Stomach (tissue), 4 donors: ENCODE measurements around the gene NAPB.

Experiments used
- EP300 ChIP-seq: sonication (generic); formaldehyde crosslinking; IDR thresholded peaks from one replicate; pipeline ENCODE4 v1.6.1; 2017; ENCODE audit warnings: antibody characterized with exemption
- POLR2A ChIP-seq, 4 donors: fragments of 450-650 bp; IDR thresholded peaks; one replicate each; pipeline ENCODE4 v1.6.1; 2016; ENCODE audit warnings: antibody characterized with exemption in 4 of 4, control low read depth in 2 of 4, mild to moderate bottlenecking in 1 of 4, moderate library complexity in 1 of 4
- POLR2AphosphoS5 ChIP-seq, 3 donors: sonication (generic); formaldehyde crosslinking; IDR thresholded peaks; one replicate each; pipeline ENCODE4 v1.6.1; 2016; ENCODE audit warnings: antibody characterized with exemption in 3 of 3
- TF ChIP-seq, protein P1 (sequence below), 7 experiments: fragments of 450-650 bp in 4 of 7; fragments of 200-600 bp in 3 of 7; sonication (generic) in 3 of 7; IDR thresholded peaks; one replicate each; pipeline ENCODE4 v1.5.1; 2016 to 2019; ENCODE audit warnings: antibody characterized with exemption in 7 of 7, control low read depth in 2 of 7, mild to moderate bottlenecking in 1 of 7

GRCh38 chr20:23446505-23446904 is 25.2 kb upstream of the NAPB start:
- TF ChIP-seq POLR2A (IDR thresholded peaks at IDR 0.05) = no peak
- TF ChIP-seq, protein P1, sequence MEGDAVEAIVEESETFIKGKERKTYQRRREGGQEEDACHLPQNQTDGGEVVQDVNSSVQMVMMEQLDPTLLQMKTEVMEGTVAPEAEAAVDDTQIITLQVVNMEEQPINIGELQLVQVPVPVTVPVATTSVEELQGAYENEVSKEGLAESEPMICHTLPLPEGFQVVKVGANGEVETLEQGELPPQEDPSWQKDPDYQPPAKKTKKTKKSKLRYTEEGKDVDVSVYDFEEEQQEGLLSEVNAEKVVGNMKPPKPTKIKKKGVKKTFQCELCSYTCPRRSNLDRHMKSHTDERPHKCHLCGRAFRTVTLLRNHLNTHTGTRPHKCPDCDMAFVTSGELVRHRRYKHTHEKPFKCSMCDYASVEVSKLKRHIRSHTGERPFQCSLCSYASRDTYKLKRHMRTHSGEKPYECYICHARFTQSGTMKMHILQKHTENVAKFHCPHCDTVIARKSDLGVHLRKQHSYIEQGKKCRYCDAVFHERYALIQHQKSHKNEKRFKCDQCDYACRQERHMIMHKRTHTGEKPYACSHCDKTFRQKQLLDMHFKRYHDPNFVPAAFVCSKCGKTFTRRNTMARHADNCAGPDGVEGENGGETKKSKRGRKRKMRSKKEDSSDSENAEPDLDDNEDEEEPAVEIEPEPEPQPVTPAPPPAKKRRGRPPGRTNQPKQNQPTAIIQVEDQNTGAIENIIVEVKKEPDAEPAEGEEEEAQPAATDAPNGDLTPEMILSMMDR (IDR thresholded peaks at IDR 0.05) = peak in 5 of 7 experiments; percentile 11 to 37 (median 25)
- TF ChIP-seq EP300 = no peak
- TF ChIP-seq POLR2AphosphoS5 (IDR thresholded peaks at IDR 0.05) = peak in 1 of 3 donors; percentile 62
